Measurements from ENCODE around the gene CCDC3. TPM values are rescaled to one million over a fixed set of nuclear protein-coding genes. Genes with fewer than 3 reads are reported as not detected.

The CCDC3 gene
- total RNA-seq, 1 donor from 2014 or later, result 1.1 TPM

- Mint-ChIP-seq H3K4me3 (ENCODE audit: low read depth) (no peak overlapping the region), H3K27me3 (no peaks in the 10 kb centered on the region), H3K9me3 (ENCODE audit: low read depth) (peaks cover 3% of the 10 kb centered on the region), H3K4me1 (ENCODE audit: low read depth) (peaks cover 5% of the 10 kb centered on the region), H3K27ac (no peak overlapping the region), H3K36me3 (ENCODE audit: insufficient read depth) (no peaks in the 10 kb centered on the region)
- TF ChIP-seq, protein P1, sequence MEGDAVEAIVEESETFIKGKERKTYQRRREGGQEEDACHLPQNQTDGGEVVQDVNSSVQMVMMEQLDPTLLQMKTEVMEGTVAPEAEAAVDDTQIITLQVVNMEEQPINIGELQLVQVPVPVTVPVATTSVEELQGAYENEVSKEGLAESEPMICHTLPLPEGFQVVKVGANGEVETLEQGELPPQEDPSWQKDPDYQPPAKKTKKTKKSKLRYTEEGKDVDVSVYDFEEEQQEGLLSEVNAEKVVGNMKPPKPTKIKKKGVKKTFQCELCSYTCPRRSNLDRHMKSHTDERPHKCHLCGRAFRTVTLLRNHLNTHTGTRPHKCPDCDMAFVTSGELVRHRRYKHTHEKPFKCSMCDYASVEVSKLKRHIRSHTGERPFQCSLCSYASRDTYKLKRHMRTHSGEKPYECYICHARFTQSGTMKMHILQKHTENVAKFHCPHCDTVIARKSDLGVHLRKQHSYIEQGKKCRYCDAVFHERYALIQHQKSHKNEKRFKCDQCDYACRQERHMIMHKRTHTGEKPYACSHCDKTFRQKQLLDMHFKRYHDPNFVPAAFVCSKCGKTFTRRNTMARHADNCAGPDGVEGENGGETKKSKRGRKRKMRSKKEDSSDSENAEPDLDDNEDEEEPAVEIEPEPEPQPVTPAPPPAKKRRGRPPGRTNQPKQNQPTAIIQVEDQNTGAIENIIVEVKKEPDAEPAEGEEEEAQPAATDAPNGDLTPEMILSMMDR (IDR thresholded peaks at IDR 0.05; ENCODE audit: unreplicated experiment), result no peak
- DNase-seq (ENCODE audit: low spot score, unreplicated experiment), result no peak
These were observed 154.8 kb downstream of the CCDC3 start for GRCh38 chr10:12846718-12847117.

Other genes with a start within 250 kb of the CCDC3 start
- 6.2 and 6.8 TPM in 2 replicates for gene OPTN, start 98.5 kb upstream of the CCDC3 start, total RNA-seq
- 20.2 and 21.4 TPM in 2 replicates for gene MCM10, start 159.8 kb upstream of the CCDC3 start, total RNA-seq
- not detected in 2 replicates for gene UCMA, start 232.7 kb upstream of the CCDC3 start, total RNA-seq